Choroid plexus epithelial cell (primary cell): ENCODE results near the gene FAM20C.

Experiments used
- DNase-seq: peaks from one replicate; pipeline ENCODE4 v3.0.0-alpha.2; 2010; ENCODE audit warnings: low read depth
- H3K4me3 ChIP-seq: 2 replicates; pipeline ENCODE4 v1.5.1; 2011; ENCODE audit warnings: low read depth, mild to moderate bottlenecking, control low read depth, low read length, moderate library complexity
- TF ChIP-seq, protein P1 (sequence below): conservative IDR thresholded peaks from 2 replicates; pipeline ENCODE4 v1.5.1; 2011; ENCODE audit warnings: low read depth, mild to moderate bottlenecking, control low read depth, inconsistent platforms, low read length, moderate library complexity

The FAM20C gene

GRCh38 chr7:159370-160270 is 32.8 kb upstream of the FAM20C start:
- TF ChIP-seq, protein P1, sequence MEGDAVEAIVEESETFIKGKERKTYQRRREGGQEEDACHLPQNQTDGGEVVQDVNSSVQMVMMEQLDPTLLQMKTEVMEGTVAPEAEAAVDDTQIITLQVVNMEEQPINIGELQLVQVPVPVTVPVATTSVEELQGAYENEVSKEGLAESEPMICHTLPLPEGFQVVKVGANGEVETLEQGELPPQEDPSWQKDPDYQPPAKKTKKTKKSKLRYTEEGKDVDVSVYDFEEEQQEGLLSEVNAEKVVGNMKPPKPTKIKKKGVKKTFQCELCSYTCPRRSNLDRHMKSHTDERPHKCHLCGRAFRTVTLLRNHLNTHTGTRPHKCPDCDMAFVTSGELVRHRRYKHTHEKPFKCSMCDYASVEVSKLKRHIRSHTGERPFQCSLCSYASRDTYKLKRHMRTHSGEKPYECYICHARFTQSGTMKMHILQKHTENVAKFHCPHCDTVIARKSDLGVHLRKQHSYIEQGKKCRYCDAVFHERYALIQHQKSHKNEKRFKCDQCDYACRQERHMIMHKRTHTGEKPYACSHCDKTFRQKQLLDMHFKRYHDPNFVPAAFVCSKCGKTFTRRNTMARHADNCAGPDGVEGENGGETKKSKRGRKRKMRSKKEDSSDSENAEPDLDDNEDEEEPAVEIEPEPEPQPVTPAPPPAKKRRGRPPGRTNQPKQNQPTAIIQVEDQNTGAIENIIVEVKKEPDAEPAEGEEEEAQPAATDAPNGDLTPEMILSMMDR, result no peak
- no peak for DNase-seq
- H3K4me3 ChIP-seq, result no peak overlapping the region

DNA sequence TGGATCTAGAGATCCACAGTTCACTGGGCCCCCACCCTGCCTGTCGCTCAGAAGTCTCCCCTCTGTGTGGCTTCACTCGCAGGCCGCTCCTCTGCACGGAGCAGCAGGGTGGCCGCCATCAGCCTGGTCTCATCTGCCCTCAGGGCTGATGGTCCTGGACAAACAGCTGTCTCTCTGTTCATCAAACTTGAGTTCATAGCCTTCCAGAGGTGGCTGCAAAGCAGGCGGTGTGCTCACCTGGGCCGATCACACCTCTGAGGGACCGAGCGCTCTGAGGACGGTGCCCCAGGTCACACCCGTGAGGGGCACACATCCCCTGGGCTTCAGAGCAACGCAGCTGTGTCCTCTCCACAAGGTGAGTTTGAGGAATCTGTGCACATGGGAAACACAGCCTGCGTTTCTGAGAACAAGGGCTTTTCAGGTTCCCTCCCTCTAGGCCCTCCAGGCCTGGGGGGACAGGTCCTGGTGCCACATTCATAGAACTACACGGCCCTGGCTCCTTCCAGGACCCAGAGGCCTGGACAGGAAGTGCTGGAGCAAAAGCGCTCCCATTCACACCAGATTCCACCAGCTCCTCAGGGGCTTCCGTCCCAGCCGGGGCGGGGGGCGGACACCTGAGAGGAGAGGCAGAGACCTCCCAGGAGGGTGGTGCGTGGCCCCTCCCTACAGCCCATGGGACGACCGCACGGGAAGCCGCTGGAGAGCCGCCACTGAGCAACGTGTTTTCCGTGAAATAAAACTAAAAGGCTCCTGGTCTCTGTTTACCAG is 31.2 kb upstream of the FAM20C start:
- no peak overlapping the region for H3K4me3 ChIP-seq
- TF ChIP-seq, protein P1, result no peak
- no peak for DNase-seq

GRCh38 chr7:162632-163297 is 29.6 kb upstream of the FAM20C start:
- TF ChIP-seq, protein P1, result no peak
- DNase-seq, result no peak
- H3K4me3 ChIP-seq, result no peak overlapping the region

- no peak for DNase-seq
- H3K4me3 ChIP-seq, result no peak overlapping the region
- TF ChIP-seq, protein P1, result no peak
These were observed 29.1 kb upstream of the FAM20C start for GRCh38 chr7:163298-163695.

GRCh38 chr7:163971-164881 is 28.1 kb upstream of the FAM20C start:
- no peak for DNase-seq
- H3K4me3 ChIP-seq, result no peak overlapping the region
- TF ChIP-seq, protein P1, result no peak

DNA sequence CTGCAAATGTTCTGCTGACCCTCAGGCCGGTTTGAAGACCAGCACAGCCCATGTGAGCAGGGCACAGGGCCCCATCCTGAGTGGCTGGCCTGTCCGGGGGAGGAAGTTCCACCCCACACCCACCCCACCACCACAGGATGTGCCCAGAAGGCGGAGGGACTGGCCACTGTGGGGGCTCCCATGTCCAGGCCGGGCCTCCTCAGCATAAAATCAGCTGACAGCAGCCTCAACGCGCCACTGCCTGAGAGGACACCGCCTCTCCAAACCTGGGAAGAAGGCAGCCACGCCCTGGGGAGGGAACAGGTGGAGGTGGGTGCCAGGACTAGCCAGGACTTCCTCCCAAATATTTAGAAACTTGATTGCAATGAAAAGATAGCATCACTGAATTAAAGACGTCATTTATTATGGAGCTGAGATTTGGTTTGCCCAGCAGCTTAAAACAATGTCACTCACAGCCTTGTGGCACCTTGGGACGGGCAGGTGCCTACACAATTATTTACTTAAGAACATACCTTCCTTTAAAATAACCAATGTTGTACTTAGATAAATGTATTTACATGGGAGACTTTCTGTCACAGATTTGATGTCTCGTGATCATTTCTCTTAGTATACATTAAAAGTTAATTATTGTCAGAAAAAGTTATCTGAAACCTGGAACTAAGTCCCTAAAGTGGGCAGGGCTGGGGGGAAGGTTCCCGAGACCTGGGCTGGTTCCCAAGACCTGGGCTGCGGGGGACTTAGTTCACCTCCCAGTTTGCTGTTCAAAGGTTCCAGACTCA is 27.3 kb upstream of the FAM20C start:
- TF ChIP-seq, protein P1, result no peak
- no peak overlapping the region for H3K4me3 ChIP-seq
- DNase-seq, result no peak
